ENCODE data around the gene BTG2. TPM values are rescaled to one million over a fixed set of nuclear protein-coding genes. Genes with fewer than 3 reads are reported as not detected.

Gene BTG2
- total and polyA plus RNA-seq, 2 experiments from 2014 or later, result 5.0 to 7.5 TPM

DNA sequence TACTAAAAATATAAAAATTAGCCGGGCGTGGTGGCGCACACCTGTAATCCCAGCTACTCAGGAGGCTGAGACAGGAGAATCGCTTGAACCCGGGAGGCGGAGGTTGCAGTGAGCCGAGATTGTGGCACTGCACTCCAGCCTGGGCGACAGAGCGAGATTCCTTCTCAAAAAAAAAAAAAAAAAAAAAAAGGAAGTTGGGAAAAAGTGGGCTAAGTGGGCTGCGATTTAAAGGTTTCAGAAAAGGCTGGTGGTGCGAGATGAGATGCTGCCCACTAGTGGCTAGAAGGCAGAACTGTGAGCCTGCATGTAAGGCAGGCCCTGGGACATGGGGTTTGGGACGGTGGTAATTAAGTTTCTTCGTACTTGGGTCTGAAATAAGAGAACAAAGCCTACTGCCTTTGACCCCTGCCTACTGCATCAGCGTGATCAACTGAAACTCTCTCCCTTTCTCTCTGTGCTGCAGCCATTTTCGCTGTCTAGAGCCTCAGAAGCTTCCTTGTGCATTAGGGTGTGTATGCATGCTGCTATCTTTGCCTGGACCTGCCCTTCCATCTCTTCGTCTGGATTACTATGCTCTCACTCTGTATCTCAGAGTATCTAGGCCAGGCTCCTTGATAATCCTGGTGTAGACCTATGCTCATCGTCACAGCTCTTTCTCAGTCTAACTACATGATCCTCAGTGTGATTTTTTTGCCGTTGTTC is 33.2 kb downstream of the BTG2 start:
- H3K4me3 ChIP-seq, result no peak overlapping the region
- H3K27me3 ChIP-seq (replicated peaks; ENCODE audit: insufficient read depth), result peaks cover 5% of the 10 kb centered on the region
- peak; percentile 72 for DNase-seq
- no peaks in the 10 kb centered on the region for H3K9me3 ChIP-seq (ENCODE audit: low read depth)
- in situ Hi-C loops (cut with MboI), result loop anchor here (5.0 kb wide), 1 partner anchor 61 kb away; no protein-coding TSS in a partner anchor
- no peaks in the 10 kb centered on the region for H3K9me2 ChIP-seq (ENCODE audit: insufficient read depth)
- WGBS, 2 experiments (ENCODE audit: low coverage in 1 of 2, low lambda C conversion rate in 2 of 2, missing lambda C conversion rate in 2 of 2), result 50 to 51% methylated on average over 17 to 18 of the region's 18 CpGs
- no peaks in the 10 kb centered on the region for H3K36me3 ChIP-seq (ENCODE audit: low read depth)
- no peak overlapping the region for H3K9ac ChIP-seq
- no peak overlapping the region for H2AFZ ChIP-seq
- no peaks in the 10 kb centered on the region for H3K4me1 ChIP-seq (ENCODE audit: insufficient read depth)
- no peaks in the 10 kb centered on the region for H3K79me2 ChIP-seq (ENCODE audit: insufficient read depth)
- H3K27ac ChIP-seq, result no peak overlapping the region
- H4K20me1 ChIP-seq (ENCODE audit: insufficient read depth), result no peaks in the 10 kb centered on the region
- no peaks in the 10 kb centered on the region for H3F3A ChIP-seq (ENCODE audit: insufficient read depth)
- no peak overlapping the region for H3K4me2 ChIP-seq (ENCODE audit: unreplicated experiment)
- TF ChIP-seq EZH2phosphoT487 (IDR thresholded peaks at IDR 0.05; ENCODE audit: insufficient read depth, low read depth) (no peak), EZH2 (IDR thresholded peaks at IDR 0.05; ENCODE audit: insufficient read depth, poor library complexity, severe bottlenecking) (no peak)

DNA sequence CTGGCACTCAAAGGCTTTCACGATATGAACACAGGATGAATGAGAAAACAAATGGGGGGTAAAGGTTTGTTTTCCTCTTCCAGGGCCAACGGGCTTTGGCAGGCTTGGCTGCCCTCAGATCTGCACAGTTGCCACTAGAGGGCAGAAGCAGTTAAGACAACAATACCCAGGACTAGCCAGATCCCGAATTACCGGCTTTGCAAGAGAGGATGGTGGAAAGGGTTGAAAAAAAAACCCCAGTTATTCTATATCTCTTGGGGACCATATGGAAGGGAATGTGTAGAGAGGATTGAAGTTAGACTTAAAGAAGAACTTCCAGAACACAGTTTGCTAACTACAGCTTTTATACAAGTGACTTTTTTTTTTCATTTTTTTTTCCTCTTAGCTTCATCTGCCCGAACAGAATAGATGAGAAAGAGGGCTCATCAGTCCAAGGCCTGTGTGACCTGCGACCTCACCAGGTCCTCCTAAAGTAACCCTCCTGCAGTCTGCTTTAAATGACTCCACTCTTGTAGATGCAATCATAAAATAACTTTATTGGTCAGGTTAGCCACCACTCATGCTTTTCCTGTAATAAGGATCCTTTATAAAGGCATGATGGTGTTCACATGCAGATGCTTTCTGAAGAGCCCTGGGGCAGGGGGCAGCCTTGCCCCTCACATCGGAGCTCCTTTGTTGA is 34.9 kb downstream of the BTG2 start:
- Histone ChIP-seq H4K20me1 (ENCODE audit: insufficient read depth) (no peaks in the 10 kb centered on the region), H3K4me2 (ENCODE audit: unreplicated experiment) (no peak overlapping the region), H3F3A (ENCODE audit: insufficient read depth) (no peaks in the 10 kb centered on the region), H3K4me3 (no peak overlapping the region), H3K79me2 (ENCODE audit: insufficient read depth) (no peaks in the 10 kb centered on the region), H3K27me3 (replicated peaks; ENCODE audit: insufficient read depth) (no peaks in the 10 kb centered on the region; the same call in 1 of the 2 replicates), H3K4me1 (ENCODE audit: insufficient read depth) (no peaks in the 10 kb centered on the region), H3K27ac (no peak overlapping the region), H3K9me3 (ENCODE audit: low read depth) (no peaks in the 10 kb centered on the region), H3K36me3 (ENCODE audit: low read depth) (no peaks in the 10 kb centered on the region), H2AFZ (no peak overlapping the region), H3K9ac (no peak overlapping the region), H3K9me2 (ENCODE audit: insufficient read depth) (no peaks in the 10 kb centered on the region)
- TF ChIP-seq EZH2phosphoT487 (IDR thresholded peaks at IDR 0.05; ENCODE audit: insufficient read depth, low read depth) (no peak), EZH2 (IDR thresholded peaks at IDR 0.05; ENCODE audit: insufficient read depth, poor library complexity, severe bottlenecking) (no peak)
- peak; percentile 93 for DNase-seq
- in situ Hi-C loops (cut with MboI), result no loop called here
- 15 to 17% methylated on average over 7 of the region's 7 CpGs for WGBS, 2 experiments (ENCODE audit: low coverage in 1 of 2, low lambda C conversion rate in 2 of 2, missing lambda C conversion rate in 2 of 2)

DNA sequence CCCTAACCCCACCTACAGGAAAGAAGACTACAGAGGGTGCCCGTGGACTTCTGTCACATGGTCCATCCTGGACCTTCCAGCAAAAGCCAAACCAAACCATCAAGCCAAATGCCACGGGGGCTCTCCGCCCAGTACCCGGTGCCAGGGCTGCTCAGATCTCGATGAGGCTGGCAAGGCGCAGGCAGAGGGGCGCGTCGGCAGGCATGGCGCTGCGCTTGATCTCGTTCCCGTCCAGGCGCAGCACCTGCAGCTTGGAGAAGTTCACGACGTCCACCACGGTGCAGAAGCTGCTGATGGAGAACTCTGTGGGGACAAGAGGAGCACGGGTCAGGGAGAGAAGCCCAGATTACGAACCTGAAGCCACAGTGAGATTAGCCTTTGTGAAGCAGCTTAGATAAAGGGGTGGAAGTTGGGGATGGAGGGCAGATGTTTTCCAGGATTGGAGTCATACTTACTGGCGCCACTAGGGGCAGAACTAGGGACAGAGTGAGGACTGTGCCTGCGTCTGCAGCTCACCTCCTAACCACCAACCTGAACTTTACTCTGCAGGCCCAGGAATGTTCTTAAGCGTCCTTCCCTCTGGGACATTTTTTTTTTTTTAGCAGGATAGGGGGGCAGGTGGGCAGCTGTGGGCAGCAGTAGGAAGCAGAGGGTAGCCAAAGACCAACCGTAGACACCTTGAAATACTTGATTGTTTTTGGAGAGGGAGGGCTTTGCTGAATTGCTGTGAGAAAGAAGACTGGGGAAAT is 37.0 kb downstream of the BTG2 start:
- no peaks in the 10 kb centered on the region for H4K20me1 ChIP-seq (ENCODE audit: insufficient read depth)
- H3K9me2 ChIP-seq (ENCODE audit: insufficient read depth), result no peaks in the 10 kb centered on the region
- H3K9me3 ChIP-seq (ENCODE audit: low read depth), result no peaks in the 10 kb centered on the region
- H3K36me3 ChIP-seq (ENCODE audit: low read depth), result no peaks in the 10 kb centered on the region
- no peak overlapping the region for H3K4me3 ChIP-seq
- TF ChIP-seq EZH2 (IDR thresholded peaks at IDR 0.05; ENCODE audit: insufficient read depth, poor library complexity, severe bottlenecking), result no peak
- no peak for TF ChIP-seq EZH2phosphoT487 (IDR thresholded peaks at IDR 0.05; ENCODE audit: insufficient read depth, low read depth)
- H3F3A ChIP-seq (ENCODE audit: insufficient read depth), result no peaks in the 10 kb centered on the region
- no peak overlapping the region for H2AFZ ChIP-seq
- peak; percentile 61 for DNase-seq
- WGBS, 2 experiments (ENCODE audit: low coverage in 1 of 2, low lambda C conversion rate in 2 of 2, missing lambda C conversion rate in 2 of 2), result 55 to 57% methylated on average over 23 of the region's 23 CpGs
- no peaks in the 10 kb centered on the region for H3K4me1 ChIP-seq (ENCODE audit: insufficient read depth)
- no peak overlapping the region for H3K4me2 ChIP-seq (ENCODE audit: unreplicated experiment)
- no peaks in the 10 kb centered on the region for H3K79me2 ChIP-seq (ENCODE audit: insufficient read depth)
- in situ Hi-C loops (cut with MboI), result no loop called here
- no peak overlapping the region for H3K27ac ChIP-seq
- no peaks in the 10 kb centered on the region; the same call in 1 of the 2 replicates for H3K27me3 ChIP-seq (replicated peaks; ENCODE audit: insufficient read depth)
- H3K9ac ChIP-seq, result no peak overlapping the region

DNA sequence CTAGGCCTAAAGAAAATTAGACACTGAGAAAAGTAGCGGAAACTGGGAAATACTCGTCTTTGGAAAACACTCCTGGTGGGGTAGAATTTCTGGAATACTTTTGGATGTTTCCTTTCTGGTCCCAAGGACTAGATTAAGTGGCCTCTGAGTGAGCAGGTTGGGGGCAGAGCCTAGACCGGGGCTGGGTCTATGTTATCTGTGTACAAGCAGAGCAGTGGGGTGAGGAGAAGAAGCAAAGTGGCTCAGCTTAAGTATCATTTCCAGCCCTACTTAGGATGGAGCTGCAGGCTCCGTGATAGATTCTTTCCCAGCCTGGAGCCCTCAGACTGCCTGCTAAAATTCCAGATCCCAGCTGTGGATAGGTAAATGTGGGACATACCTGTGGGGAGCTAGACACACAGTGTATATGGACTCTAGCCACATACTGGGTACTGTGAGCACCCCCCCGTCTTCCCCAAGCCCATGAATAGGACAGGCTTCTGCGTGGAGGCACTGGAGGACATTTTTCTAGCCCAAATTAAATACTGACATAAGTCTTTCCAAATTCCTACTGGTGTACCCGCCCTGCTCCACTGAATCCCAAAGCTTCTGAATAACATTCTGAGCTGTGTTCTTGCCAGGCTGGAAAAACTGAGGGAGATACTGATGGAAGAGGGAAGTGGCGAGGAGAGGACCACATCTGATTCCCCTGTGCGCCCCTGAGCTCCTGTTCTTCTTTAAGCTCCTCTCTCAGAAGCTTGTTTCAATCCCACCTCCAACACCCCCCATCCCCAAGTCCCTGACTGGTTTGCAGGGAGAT is 38.8 kb downstream of the BTG2 start:
- Histone ChIP-seq H3K27me3 (replicated peaks; ENCODE audit: insufficient read depth) (no peaks in the 10 kb centered on the region; the same call in 1 of the 2 replicates), H3K79me2 (ENCODE audit: insufficient read depth) (no peaks in the 10 kb centered on the region), H3K36me3 (ENCODE audit: low read depth) (no peaks in the 10 kb centered on the region), H2AFZ (no peak overlapping the region), H4K20me1 (ENCODE audit: insufficient read depth) (no peaks in the 10 kb centered on the region), H3K27ac (no peak overlapping the region), H3F3A (ENCODE audit: insufficient read depth) (no peaks in the 10 kb centered on the region), H3K9me2 (ENCODE audit: insufficient read depth) (no peaks in the 10 kb centered on the region), H3K4me1 (ENCODE audit: insufficient read depth) (no peaks in the 10 kb centered on the region), H3K4me2 (ENCODE audit: unreplicated experiment) (no peak overlapping the region), H3K9ac (no peak overlapping the region), H3K4me3 (no peak overlapping the region), H3K9me3 (ENCODE audit: low read depth) (no peaks in the 10 kb centered on the region)
- DNase-seq, result no peak
- TF ChIP-seq EZH2phosphoT487 (IDR thresholded peaks at IDR 0.05; ENCODE audit: insufficient read depth, low read depth) (no peak), EZH2 (IDR thresholded peaks at IDR 0.05; ENCODE audit: insufficient read depth, poor library complexity, severe bottlenecking) (no peak)
- in situ Hi-C loops (cut with MboI), result no loop called here
- 45 to 48% methylated on average over 9 of the region's 9 CpGs for WGBS, 2 experiments (ENCODE audit: low coverage in 1 of 2, low lambda C conversion rate in 2 of 2, missing lambda C conversion rate in 2 of 2)
